Neuronal stem cell (in vitro differentiated cells): ENCODE measurements around the gene KCNK15.

ENCODE experiments used
- DNase-seq: peaks from one replicate; pipeline ENCODE4 v3.0.0-alpha.2; 2013; ENCODE audit warnings: low spot score
- H2AFZ ChIP-seq: one replicate; pipeline ENCODE4 v1.6.1; 2013; ENCODE audit warnings: mild to moderate bottlenecking, low read length, inconsistent platforms
- H2AK5ac ChIP-seq: 2 replicates; pipeline ENCODE4 v1.6.1; 2013; ENCODE audit warnings: low read depth, mild to moderate bottlenecking, inconsistent platforms, low read length, moderate library complexity, mixed read lengths
- H2BK120ac ChIP-seq: 2 replicates; pipeline ENCODE4 v1.6.1; 2013; ENCODE audit warnings: low read depth, mild to moderate bottlenecking, inconsistent platforms, low read length, moderate library complexity, mixed read lengths
- H2BK12ac ChIP-seq: one replicate; pipeline ENCODE4 v1.6.1; 2013; ENCODE audit warnings: low read length, inconsistent platforms
- H2BK15ac ChIP-seq: 2 replicates; pipeline ENCODE4 v1.6.1; 2013; ENCODE audit warnings: mild to moderate bottlenecking, low read length, inconsistent platforms, mixed read lengths
- H2BK5ac ChIP-seq: one replicate; pipeline ENCODE4 v1.6.1; 2013; ENCODE audit warnings: inconsistent platforms, mild to moderate bottlenecking, low read length, moderate library complexity
- H3K14ac ChIP-seq: one replicate; pipeline ENCODE4 v1.6.1; 2013; ENCODE audit warnings: low read length, inconsistent platforms
- H3K18ac ChIP-seq: 2 replicates; pipeline ENCODE4 v1.6.1; 2013; ENCODE audit warnings: low read length, inconsistent platforms
- H3K23ac ChIP-seq: 2 replicates; pipeline ENCODE4 v1.6.1; 2013; ENCODE audit warnings: low read depth, mild to moderate bottlenecking, mixed read lengths, low read length, inconsistent platforms; ENCODE audit not compliant: poor library complexity
- H3K27ac ChIP-seq: replicated peaks from 3 replicates; pipeline ENCODE4 v1.5.1; 2013; ENCODE audit warnings: low read length, inconsistent platforms
- H3K27me3 ChIP-seq, 3 experiments: 2 replicates each; pipeline ENCODE4 v1.6.1; 2013; ENCODE audit warnings: low read length in 3 of 3, mild to moderate bottlenecking in 2 of 3, inconsistent platforms in 1 of 3, low read depth in 1 of 3, mixed read lengths in 1 of 3, moderate library complexity in 1 of 3; ENCODE audit not compliant: control insufficient read depth in 3 of 3, insufficient read depth in 3 of 3
- H3K36me3 ChIP-seq, 2 donors: replicated peaks in 1 of 2; 2 replicates each; pipeline ENCODE4 v1.6.1; 2013; ENCODE audit warnings: low read length in 2 of 2; ENCODE audit not compliant: control insufficient read depth in 2 of 2, insufficient read depth in 2 of 2
- H3K4ac ChIP-seq: 2 replicates; pipeline ENCODE4 v1.6.1; 2013; ENCODE audit warnings: inconsistent platforms, mild to moderate bottlenecking, low read length, moderate library complexity
- H3K4me1 ChIP-seq, 2 donors: 1 replicate in 1 of 2; 2 replicates in 1 of 2; pipeline ENCODE4 v1.6.1; 2013; ENCODE audit warnings: low read length in 2 of 2, low read depth in 1 of 2; ENCODE audit not compliant: control insufficient read depth in 2 of 2, insufficient read depth in 1 of 2
- H3K4me2 ChIP-seq: one replicate; pipeline ENCODE4 v1.6.1; 2013; ENCODE audit warnings: mild to moderate bottlenecking, low read length, inconsistent platforms; ENCODE audit not compliant: insufficient read depth, poor library complexity, severe bottlenecking
- H3K4me3 ChIP-seq, 2 donors: 2 replicates each; pipeline ENCODE4 v1.5.1; 2013; ENCODE audit warnings: low read length in 2 of 2, mild to moderate bottlenecking in 2 of 2, inconsistent platforms in 1 of 2, moderate library complexity in 1 of 2
- H3K79me1 ChIP-seq: one replicate; pipeline ENCODE4 v1.6.1; 2013; ENCODE audit warnings: low read depth, mild to moderate bottlenecking, inconsistent platforms, low read length, moderate library complexity
- H3K9ac ChIP-seq: one replicate; pipeline ENCODE4 v1.6.1; 2013; ENCODE audit warnings: mild to moderate bottlenecking, low read depth, low read length, inconsistent platforms; ENCODE audit not compliant: poor library complexity
- H3K9me3 ChIP-seq, 2 donors: replicated peaks in 1 of 2; 2 replicates each; pipeline versions ENCODE3 to v1.6.1; 2013; ENCODE audit warnings: low read length in 2 of 2, mild to moderate bottlenecking in 2 of 2, inconsistent platforms in 1 of 2, low read depth in 1 of 2, mixed read lengths in 1 of 2, moderate library complexity in 1 of 2; ENCODE audit not compliant: control insufficient read depth in 2 of 2, insufficient read depth in 1 of 2
- H4K8ac ChIP-seq: one replicate; pipeline ENCODE4 v1.6.1; 2013; ENCODE audit warnings: low read depth, mild to moderate bottlenecking, inconsistent platforms, low read length, moderate library complexity
- H4K91ac ChIP-seq: one replicate; pipeline ENCODE4 v1.6.1; 2013; ENCODE audit warnings: low read length, low read depth, mild to moderate bottlenecking, inconsistent platforms; ENCODE audit not compliant: poor library complexity
- WGBS, 2 donors: extraction: QIAGEN DNeasy Blood & Tissue Kit; methylation state at CpG; one replicate each; pipeline ENCODE4 v1.1.7; 2013; ENCODE audit warnings: missing lambda C conversion rate in 2 of 2, mixed read lengths in 1 of 2; ENCODE audit not compliant: insufficient read length in 2 of 2, insufficient replicate concordance in 1 of 2; ENCODE audit errors: extremely low coverage in 2 of 2; 5-methylcytosine and 5-hydroxymethylcytosine counted together

Gene KCNK15

GRCh38 chr20:44731657-44732056 lies 14.0 kb upstream of the KCNK15 start:
- Histone ChIP-seq H3K4me2 (no peak overlapping the region), H3K9ac (no peak overlapping the region), H3K14ac (no peak overlapping the region), H2BK120ac (peak overlapping the region; percentile 53), H2BK12ac (no peak overlapping the region), H3K4me3 (no peak overlapping the region), H3K23ac (no peak overlapping the region), H3K79me1 (no peaks in the 10 kb centered on the region), H3K27me3 (no peaks in the 10 kb centered on the region), H3K36me3 (no peaks in the 10 kb centered on the region), H3K18ac (no peak overlapping the region), H3K27ac (no peak overlapping the region), H3K4ac (no peak overlapping the region), H2AK5ac (peak overlapping the region; percentile 85), H2BK5ac (no peak overlapping the region), H3K4me1 (peaks cover 2 to 5% of the 10 kb centered on the region in 2 donors), H2BK15ac (peak overlapping the region; percentile 65), H4K91ac (no peak overlapping the region), H2AFZ (no peak overlapping the region), H4K8ac (no peak overlapping the region), H3K9me3 (no peaks in the 10 kb centered on the region)
- DNase-seq = no peak
- no CpG with 5 or more reads among the region's 8 CpGs for WGBS, 2 donors

DNA sequence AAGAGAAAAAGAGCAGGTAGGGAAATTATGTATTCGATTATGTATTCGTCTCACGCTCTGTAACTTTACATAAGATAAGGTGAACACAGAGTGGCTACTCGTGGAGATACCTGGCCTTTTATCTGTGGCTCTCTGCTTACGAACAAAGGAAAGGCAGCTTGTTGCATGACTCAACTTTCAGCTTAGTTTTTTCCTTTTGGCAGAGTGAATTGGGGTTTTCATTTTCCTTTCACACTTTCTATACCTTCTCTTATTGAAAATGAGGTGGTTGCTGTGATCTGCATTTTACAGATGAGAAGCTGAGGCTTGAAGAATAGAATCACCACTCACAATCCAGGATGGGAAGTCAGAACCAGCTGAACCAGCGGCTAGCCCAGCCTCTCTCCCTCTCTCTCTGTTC lies 13.3 kb upstream of the KCNK15 start:
- Histone ChIP-seq H3K18ac (no peak overlapping the region), H2BK5ac (no peak overlapping the region), H3K23ac (no peak overlapping the region), H3K9me3 (no peaks in the 10 kb centered on the region), H2BK15ac (no peak overlapping the region), H4K8ac (no peak overlapping the region), H2AFZ (no peak overlapping the region), H2BK120ac (no peak overlapping the region), H3K79me1 (no peaks in the 10 kb centered on the region), H3K27ac (no peak overlapping the region), H2AK5ac (no peak overlapping the region), H2BK12ac (no peak overlapping the region), H3K14ac (no peak overlapping the region), H3K27me3 (no peaks in the 10 kb centered on the region), H3K4me1 (peaks cover 2 to 5% of the 10 kb centered on the region in 2 donors), H3K4ac (no peak overlapping the region), H3K36me3 (no peaks in the 10 kb centered on the region), H3K9ac (no peak overlapping the region), H3K4me3 (no peak overlapping the region), H4K91ac (no peak overlapping the region), H3K4me2 (no peak overlapping the region)
- WGBS, 2 donors = no CpG with 5 or more reads among the region's 6 CpGs
- DNase-seq = no peak

DNA sequence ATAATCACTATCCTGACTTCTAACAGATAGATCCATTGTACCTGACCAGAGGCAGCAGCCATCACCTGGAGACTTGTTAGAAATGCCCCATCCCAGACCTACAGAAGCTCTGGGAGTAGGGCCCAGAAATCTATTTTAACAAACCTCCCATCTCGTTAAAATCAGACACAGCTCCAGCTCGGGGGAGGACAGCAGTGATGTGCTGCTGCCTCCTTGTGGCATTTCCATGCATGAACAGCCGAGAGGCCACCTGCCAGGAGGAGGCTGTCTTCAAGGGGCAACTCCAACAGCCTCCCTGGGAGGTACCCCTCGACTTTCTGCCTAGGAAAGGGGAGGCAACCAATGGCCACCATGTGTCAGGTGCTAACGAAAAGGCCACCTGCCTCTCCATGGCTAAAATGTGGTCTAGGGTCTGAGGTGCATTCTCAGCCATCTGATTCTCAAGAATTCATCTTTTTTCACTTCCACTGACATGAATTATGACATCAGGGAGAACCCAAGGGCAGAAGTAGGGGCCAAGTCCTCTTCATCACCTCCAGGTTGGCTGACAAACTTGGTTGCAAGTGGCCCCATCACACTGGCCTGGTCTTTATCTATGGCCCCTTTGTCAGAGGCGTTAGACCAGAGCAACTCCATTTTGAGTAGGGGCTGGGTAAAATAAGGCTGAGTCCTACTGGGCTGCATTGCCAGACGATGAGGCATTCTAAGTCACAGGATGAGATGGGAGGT lies 12.2 kb upstream of the KCNK15 start:
- Histone ChIP-seq H3K18ac (no peak overlapping the region), H2BK5ac (no peak overlapping the region), H2AFZ (no peak overlapping the region), H3K27me3 (no peaks in the 10 kb centered on the region), H2BK12ac (no peak overlapping the region), H2BK120ac (no peak overlapping the region), H3K23ac (no peak overlapping the region), H3K9me3 (no peaks in the 10 kb centered on the region), H3K4me2 (no peak overlapping the region), H3K27ac (no peak overlapping the region), H3K4me3 (no peak overlapping the region), H4K8ac (no peak overlapping the region), H3K9ac (no peak overlapping the region), H2AK5ac (no peak overlapping the region), H3K4ac (no peak overlapping the region), H3K36me3 (no peaks in the 10 kb centered on the region), H2BK15ac (no peak overlapping the region), H3K14ac (no peak overlapping the region), H3K79me1 (no peaks in the 10 kb centered on the region), H4K91ac (no peak overlapping the region), H3K4me1 (peaks cover 2 to 5% of the 10 kb centered on the region in 2 donors)
- whole genome bisulfite sequencing, 2 donors = no CpG with 5 or more reads among the region's 7 CpGs
- peak; percentile 47 for DNase-seq

- Histone ChIP-seq H2BK5ac (no peak overlapping the region), H3K4me1 (peaks cover 1 to 2% of the 10 kb centered on the region in 2 donors), H3K27ac (no peak overlapping the region), H3K9ac (no peak overlapping the region), H4K8ac (no peak overlapping the region), H2BK15ac (no peak overlapping the region), H3K14ac (no peak overlapping the region), H3K27me3 (peaks cover 0 to 3% (median 0%) of the 10 kb centered on the region in 3 experiments), H3K9me3 (no peaks in the 10 kb centered on the region), H2BK120ac (no peak overlapping the region), H3K36me3 (no peaks in the 10 kb centered on the region), H3K18ac (no peak overlapping the region), H3K4me3 (no peak overlapping the region), H2BK12ac (no peak overlapping the region), H3K4me2 (no peak overlapping the region), H4K91ac (no peak overlapping the region), H3K23ac (no peak overlapping the region), H3K4ac (no peak overlapping the region), H2AK5ac (no peak overlapping the region), H2AFZ (no peak overlapping the region), H3K79me1 (no peaks in the 10 kb centered on the region)
- no CpG with 5 or more reads among the region's 3 CpGs for WGBS, 2 donors
- no peak for DNase-seq
Measured at GRCh38 chr20:44734938-44735337, 10.7 kb upstream of the KCNK15 start.
